ENCODE results near the gene CEND1. TPM values are rescaled to one million over a fixed set of nuclear protein-coding genes. Genes with fewer than 3 reads are reported as not detected.

Gene CEND1
- total RNA-seq, 1 experiment from 2014 or later: 0.81 TPM

DNA sequence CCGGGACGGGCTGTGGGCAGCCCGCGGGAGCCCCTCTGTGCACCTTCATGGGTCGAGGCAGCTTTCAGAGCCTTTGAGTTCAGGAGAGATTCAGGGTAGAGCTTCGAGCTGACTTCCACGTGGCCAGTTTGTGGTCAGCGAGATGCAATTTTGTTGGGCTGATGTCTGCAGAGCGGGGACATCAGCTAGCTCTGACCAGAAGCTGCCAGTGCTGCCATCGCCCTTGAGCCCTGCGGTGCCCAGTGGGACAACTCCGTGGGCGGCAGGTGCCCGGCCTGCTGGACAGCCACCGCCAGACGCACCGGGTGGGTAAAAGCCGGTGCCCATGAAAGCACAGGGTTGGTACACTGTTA, 41.9 kb downstream of the CEND1 start:
- Histone ChIP-seq H3K18ac (ENCODE audit: insufficient read length, low read depth, low read length) (peak overlapping the region; percentile 32), H3K4me2 (ENCODE audit: insufficient read depth, insufficient read length, low read length) (peak overlapping the region; percentile 98), H2BK120ac (ENCODE audit: low read depth, low read length, poor library complexity, severe bottlenecking) (no peak overlapping the region), H4K5ac (ENCODE audit: insufficient read length, low read depth, low read length) (no peak overlapping the region), H3K4ac (ENCODE audit: low read depth, low read length) (no peak overlapping the region; the same call in 1 of the 2 replicates), H3K9ac (ENCODE audit: extremely low read depth, insufficient read length, low read length) (peak overlapping the region; percentile 92), H3K79me1 (ENCODE audit: insufficient read depth, low read depth, low read length, poor library complexity, severe bottlenecking) (peaks cover 12% of the 10 kb centered on the region), H4K20me1 (ENCODE audit: control insufficient read depth, insufficient read depth, insufficient read length) (no peaks in the 10 kb centered on the region), H2BK15ac (ENCODE audit: low read depth, low read length) (no peak overlapping the region; the same call in 1 of the 2 replicates), H3K27ac (ENCODE audit: insufficient read length, low read depth, low read length) (no peak overlapping the region), H3K27me3 (ENCODE audit: insufficient read depth, low read length) (no peaks in the 10 kb centered on the region), H3K56ac (ENCODE audit: insufficient read length, low read depth, low read length) (no peak overlapping the region), H2BK5ac (ENCODE audit: insufficient read length, low read length) (no peak overlapping the region), H2AK5ac (ENCODE audit: insufficient read length, low read length) (no peak overlapping the region), H2AFZ (ENCODE audit: low read length) (no peak overlapping the region), H4K91ac (ENCODE audit: insufficient read length, low read depth, low read length) (peak overlapping the region; percentile 28), H2BK12ac (ENCODE audit: insufficient read length, low read depth, low read length) (no peak overlapping the region), H3T11ph (ENCODE audit: low read length) (no peak overlapping the region), H4K8ac (replicated peaks; ENCODE audit: insufficient read length, low read depth, low read length) (no peak overlapping the region), H3K9me3 (ENCODE audit: control insufficient read depth, low read depth, low read length) (no peaks in the 10 kb centered on the region), H3K14ac (ENCODE audit: insufficient read depth, low read length) (peak overlapping the region; percentile 95), H2BK20ac (ENCODE audit: low read depth, low read length, poor library complexity, severe bottlenecking) (no peak overlapping the region), H3K23ac (ENCODE audit: insufficient read length, low read depth, low read length) (no peak overlapping the region), H3K23me2 (ENCODE audit: insufficient read length, low read depth, low read length, poor library complexity, severe bottlenecking) (peaks cover 10% of the 10 kb centered on the region), H3K79me2 (ENCODE audit: insufficient read depth, low read length) (peaks cover 42% of the 10 kb centered on the region), H3K4me1 (ENCODE audit: insufficient read depth, low read length) (no peaks in the 10 kb centered on the region; the same call in 1 of the 2 replicates)
- no peak for DNase-seq
- no CpG with 5 or more reads among the region's 18 CpGs for WGBS (ENCODE audit: extremely low coverage, insufficient read length, low lambda C conversion rate)
- peaks cover 24 to 37% of the 10 kb centered on the region in 2 experiments for H3K4me1 Mint-ChIP-seq
- H3K4me3 Mint-ChIP-seq: peak overlapping the region; percentile 83 to 88
- TF ChIP-seq, protein P1, sequence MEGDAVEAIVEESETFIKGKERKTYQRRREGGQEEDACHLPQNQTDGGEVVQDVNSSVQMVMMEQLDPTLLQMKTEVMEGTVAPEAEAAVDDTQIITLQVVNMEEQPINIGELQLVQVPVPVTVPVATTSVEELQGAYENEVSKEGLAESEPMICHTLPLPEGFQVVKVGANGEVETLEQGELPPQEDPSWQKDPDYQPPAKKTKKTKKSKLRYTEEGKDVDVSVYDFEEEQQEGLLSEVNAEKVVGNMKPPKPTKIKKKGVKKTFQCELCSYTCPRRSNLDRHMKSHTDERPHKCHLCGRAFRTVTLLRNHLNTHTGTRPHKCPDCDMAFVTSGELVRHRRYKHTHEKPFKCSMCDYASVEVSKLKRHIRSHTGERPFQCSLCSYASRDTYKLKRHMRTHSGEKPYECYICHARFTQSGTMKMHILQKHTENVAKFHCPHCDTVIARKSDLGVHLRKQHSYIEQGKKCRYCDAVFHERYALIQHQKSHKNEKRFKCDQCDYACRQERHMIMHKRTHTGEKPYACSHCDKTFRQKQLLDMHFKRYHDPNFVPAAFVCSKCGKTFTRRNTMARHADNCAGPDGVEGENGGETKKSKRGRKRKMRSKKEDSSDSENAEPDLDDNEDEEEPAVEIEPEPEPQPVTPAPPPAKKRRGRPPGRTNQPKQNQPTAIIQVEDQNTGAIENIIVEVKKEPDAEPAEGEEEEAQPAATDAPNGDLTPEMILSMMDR (conservative IDR thresholded peaks at IDR 0.05): no peak
- no peaks in the 10 kb centered on the region for H3K27me3 Mint-ChIP-seq (ENCODE audit: low read depth)
- H3K27ac Mint-ChIP-seq: peak overlapping the region in 1 of 3 experiments; percentile 81; a peak in 2 of 7 replicates
- no peaks in the 10 kb centered on the region for H3K9me3 Mint-ChIP-seq
- H3K36me3 Mint-ChIP-seq (ENCODE audit: insufficient read depth in 1 of 3, low read depth in 3 of 3): peaks cover 8 to 24% (median 16%) of the 10 kb centered on the region in 3 experiments

Measured in H9 (cell line).